ENCODE results near the gene KCNH4. TPM values are rescaled to one million over a fixed set of nuclear protein-coding genes. Genes with fewer than 3 reads are reported as not detected.
A peak's percentile ranks its signal among the peaks of the same experiment; 100 is the strongest.
"Not testable (repeated sequence)": the region's sequence is repeated elsewhere in the genome, so short reads cannot be mapped to it uniquely, and the experiment has no call there.

KCNH4 gene
- polyA plus RNA-seq, 4 donors, result 0.09 TPM; not detected in 3

DNA sequence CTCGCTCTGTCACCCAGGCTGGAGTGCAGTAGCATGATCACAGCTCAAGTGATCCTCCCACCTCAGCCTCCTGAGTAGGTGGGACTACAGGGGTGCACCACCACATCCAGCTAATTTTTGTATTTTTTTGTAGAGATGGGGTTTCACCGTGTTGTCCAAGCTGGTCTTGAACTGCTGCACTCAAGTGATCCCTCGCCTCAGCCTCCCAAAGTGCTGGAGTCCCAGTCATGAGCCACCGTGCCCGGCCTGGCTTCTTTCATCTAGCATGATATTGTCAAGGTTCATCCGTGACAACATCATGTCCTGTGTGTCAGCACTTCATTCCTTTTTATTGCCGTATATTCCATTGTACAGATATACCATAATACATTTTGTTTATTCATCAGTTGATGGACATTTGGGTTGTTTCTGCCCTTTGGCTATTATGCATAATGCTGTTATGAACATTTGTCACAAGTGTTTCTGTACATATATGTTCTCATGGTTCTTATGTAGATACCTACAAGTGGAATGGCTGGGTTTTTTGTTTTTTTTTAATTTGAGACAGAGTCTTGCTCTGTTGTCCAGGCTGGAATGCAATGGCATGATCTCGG is 16.7 kb upstream of the KCNH4 start:
- no peak for DNase-seq (ENCODE audit: low read depth in 4 of 4, low spot score in 3 of 4)

DNA sequence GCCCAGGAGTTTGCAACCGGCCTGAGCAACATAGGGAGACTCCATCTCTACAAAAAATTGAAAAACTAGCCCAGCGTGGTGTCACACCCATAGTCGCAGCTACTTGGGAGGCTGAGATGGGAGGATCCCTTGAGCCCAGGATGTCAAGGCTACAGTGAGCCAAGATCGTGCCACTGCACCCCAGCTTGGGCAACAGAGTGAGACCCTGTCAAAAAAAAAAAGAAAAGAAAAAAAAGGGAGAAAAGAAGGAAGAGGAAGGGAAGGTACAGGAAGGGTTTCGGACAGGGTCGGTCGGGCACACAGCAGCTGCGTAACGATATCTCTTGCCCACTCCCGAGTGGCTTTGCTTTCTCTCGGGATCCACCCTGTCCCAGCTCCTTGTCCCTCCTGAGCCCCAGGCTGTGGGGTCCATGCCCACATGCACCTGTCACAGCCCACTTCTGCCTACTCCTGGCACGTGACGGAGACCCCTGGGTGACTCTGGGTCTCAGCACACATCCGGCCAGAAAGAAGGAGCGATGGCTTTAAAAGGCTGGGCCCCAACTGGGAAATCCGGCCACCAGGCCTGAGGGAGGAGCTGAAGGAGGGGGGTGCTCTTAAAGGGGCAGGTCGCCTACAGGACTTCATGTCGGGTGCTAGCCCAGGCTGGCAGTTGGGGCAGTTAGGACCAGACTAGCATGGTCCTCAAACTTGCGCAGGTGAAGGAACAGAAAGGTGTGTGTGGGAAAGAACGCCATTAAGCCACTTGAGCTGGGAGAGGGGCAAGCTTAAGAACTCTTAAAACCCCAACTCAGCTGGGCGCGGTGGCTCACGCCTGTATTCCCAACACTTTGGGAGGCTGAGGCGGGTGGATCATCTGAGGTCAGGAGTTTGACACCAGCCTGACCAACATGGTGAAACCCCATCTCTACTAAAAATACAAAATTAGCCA is 13.3 kb upstream of the KCNH4 start, which contains the start of gene GHDC:
Gene GHDC (minus strand): TSS at position 526 of the 931 bp plus-strand sequence. CDS start 913 bp downstream, outside the sequence.
- DNase-seq (ENCODE audit: low read depth in 4 of 4, low spot score in 3 of 4), result peak; percentile 58 to 73 (median 68)

DNA sequence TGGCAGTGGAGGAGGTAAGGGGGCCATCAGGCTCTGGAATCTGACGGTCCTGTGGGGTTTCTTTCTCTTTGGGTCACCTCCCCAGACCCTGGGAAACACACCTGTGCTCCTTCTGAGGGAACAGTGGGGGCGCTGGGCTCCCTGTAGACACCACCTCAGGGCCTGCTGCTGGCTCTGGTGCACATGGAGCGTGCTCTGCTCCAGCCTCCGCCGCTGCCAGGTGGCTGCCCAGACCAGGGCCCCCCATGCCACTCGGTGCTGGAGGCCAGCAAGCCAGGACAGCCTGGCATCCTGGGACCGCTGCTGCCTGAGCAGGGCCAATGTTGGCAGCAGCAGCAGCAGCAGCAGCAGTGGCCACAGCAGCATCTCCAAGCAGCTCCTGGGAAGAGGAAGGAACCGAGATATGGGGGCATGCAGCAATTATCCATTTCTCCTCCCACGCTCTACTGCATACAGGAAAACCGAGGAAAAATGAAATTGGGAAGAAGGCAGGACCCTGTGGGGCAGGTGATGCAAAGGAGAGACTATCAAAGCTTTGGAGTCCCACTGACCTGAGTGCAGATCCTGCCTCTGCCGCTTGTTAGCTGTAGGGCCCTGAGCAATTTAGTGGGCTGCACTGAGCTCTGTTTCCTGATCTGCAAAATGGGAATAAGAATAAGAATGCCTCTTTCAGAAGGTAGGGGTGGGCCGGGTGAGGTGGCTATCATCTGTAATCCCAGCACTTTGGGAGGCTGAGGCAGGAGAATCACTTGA is 12.4 kb upstream of the KCNH4 start:
- no peak for DNase-seq (ENCODE audit: low read depth in 4 of 4, low spot score in 3 of 4)

DNA sequence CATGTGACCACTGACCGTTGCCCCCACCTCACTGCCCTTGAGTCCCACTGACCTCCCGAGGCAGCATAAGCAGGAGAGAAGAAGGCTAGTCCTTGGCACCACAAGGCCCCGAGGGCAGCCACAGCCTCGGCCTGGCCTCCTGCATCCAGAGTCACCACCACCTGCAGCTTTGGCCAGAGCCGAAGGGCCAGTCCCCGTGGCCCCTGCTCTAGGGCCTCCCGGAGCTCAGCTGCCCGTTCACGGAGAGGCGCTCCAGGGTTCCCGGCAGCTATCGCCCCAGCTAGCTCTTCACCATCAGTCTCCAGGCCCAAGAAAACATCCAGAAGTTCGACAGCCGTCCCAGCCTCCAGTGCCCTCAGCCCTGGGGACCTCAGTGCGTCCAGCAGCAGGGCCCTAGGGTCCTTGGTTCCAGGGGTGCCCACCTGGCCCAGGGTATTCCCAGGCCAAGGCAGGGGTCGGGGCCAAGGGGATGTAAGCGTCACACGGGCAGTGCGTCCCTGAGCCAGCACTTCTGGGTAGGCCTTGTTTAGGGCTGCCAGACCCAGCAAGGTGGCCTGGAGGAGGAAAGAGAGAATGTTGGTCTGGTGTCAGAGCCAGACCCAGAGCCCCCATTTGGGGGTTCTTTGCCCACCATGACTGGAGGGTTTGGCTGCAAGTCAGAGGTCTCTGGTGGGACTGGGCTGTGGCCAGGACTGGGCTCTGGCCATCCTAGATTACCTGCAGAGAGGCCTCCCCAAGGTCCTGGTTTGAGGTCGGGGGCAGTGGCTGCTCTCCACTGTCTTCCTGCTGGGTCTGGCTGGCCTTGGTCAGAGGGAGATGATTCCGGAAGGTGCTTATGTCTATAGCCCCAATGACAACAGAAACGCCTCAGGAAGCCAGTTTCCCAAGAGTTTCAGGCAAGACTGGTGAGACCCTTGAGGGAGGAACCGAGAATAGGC is 11.5 kb upstream of the KCNH4 start:
- DNase-seq (ENCODE audit: low read depth in 4 of 4, low spot score in 3 of 4), result no peak

DNA sequence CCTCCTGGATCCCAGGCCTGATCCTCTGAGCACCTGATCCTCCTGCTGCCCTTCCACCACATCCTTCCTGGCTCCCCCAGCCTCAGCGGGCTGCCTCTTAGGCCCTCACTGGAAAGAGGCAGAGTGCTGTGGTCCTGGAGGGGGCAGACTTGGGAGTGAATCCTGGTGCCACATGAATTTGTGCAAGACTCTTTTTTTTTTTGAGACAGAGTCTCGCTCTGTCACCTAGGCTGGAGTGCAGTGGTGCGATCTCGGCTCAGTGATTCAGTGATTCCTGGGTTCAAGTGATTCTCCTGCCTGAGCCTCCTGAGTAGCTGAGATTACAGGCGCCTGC is 10.3 kb upstream of the KCNH4 start:
- DNase-seq (ENCODE audit: low read depth in 4 of 4, low spot score in 3 of 4), result no peak

DNA sequence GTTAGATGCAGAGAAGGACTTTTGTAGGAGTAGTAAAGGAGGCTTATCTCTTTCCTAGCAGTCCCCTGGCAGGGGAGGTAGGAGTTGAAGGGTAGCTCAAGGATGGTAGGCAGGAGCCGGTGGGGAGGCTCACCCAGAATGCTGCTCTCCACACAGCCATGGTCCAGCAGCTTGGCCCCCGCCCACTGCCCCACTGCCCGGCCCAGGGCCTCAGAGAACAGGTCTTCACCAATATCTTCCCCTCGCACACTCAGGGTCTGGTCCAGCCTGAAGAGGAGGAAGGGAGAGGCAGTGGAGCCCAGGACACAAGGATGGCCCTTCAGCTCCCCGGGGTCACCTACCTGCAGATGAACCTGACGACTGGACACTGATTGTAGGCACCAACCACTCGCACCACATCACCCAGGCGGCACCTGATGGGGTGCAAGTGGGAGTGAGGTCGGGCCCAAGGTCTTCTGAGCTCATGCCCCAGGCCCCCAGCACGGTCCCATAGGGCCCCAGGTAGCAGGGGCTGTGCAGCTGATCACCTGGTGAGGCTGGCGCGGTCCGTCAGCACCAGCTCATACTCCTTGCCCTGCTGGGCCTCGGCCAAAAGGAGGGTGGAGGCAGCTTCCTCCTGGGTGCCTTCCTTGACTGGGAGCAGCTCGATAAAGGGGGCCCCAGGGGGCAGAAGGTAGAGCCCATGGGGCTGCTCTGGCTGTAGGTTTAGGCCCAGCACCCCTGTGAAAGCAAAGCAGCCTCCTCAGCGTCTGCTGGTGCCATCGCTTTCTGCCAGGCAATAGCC is 9.7 kb upstream of the KCNH4 start:
- no peak for DNase-seq (ENCODE audit: low read depth in 4 of 4, low spot score in 3 of 4)

DNA sequence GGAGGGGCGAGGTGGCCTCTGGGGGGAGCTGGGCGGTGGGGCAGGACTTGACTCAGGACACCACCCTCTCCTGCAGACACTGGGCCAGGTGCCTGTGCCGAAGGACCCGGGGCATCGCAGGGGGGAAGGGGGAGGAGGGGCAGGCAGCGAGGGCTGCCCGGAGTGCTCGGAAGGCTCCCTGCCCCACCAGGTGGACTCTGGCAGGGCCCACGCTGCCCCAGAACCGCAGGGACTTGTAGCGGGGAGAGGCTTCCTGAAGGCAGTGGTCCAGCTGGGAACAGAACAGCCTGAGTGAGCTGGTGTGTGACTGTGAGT is 8.7 kb upstream of the KCNH4 start:
- DNase-seq (ENCODE audit: low read depth in 4 of 4, low spot score in 3 of 4), result no peak

DNA sequence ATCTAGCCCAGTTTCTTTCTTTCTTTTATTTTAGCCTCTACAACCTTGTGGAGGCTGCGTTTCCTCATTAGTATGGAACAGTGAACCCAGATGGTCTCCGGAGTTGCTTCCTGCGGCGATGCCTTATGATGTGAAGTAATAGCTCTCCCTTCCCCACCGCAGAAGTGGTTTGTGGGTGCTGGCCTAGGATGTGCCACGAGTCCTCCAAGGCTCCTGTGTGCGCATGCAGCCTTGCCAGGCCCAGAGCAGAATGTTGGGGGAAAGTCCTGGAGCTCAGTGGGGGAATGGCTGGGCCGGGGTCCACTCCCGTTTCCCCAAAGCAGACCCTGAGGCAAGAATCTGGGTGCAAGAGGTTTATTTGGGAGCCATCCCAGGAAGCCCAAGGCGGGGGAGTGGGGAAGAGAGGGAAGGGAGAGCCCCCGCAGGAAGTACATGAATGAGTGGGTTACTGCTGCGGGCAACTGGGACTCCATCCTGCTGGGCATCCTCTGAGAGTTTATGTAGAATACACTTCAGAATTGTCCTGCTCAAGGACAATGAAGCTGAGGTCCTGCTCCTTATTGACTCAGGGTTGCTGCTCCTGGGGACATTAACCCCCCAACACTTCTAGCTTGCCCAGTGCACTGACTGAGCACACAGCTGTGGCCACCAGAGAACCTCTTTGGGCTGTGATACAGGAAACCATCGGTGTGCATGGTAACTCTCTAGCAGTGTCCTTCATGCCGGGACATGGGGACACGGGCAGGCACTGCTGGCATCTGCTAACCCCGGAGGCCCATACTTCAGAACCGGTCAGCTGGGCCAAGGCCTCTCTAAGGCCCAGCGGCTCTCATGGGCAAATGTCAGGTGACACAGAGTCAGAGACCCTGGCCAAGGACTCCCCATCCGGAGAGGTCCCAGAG is 8.1 kb upstream of the KCNH4 start:
- no peak for DNase-seq (ENCODE audit: low read depth in 4 of 4, low spot score in 3 of 4)

DNA sequence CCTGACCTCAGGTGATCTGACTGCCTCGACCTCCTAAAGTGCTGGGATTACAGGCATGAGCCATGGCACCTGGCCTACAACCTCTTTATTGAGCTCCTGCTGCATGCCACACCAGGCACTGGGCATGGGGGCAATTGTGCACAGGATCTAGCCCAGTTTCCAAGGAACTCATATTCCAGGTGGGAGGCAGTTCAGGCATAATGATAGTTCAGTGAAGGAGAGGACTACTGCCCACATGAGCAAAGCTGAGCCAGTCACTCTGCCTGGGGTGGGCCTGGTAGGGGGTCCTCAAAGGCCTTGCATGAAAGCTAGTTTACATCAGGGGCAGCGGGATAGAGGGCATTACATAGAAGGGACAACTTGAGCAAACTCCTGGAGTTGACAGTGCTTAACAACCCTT is 6.9 kb upstream of the KCNH4 start:
- DNase-seq (ENCODE audit: low read depth in 4 of 4, low spot score in 3 of 4), result no peak

DNA sequence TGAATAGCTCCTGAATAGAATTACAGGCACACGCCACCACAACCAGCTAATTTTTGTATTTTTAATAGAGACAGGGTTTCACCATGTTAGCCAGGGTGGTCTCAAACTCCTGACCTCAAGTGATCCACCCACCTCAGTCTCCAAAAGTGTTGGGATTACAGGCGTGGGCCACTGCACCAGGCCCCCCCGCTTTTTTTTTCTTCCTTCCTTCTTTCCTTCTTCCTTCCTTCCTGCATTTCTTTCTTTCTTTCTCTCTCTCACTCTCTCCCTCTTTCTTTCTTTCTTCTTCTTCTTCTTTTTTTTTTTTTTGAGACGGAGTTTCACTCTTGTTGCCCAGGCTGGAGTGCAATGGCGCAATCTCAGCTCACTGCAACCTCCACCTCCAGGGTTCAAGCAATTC is 5.2 kb upstream of the KCNH4 start:
- DNase-seq (ENCODE audit: low read depth in 4 of 4, low spot score in 3 of 4), result not testable (repeated sequence)

DNA sequence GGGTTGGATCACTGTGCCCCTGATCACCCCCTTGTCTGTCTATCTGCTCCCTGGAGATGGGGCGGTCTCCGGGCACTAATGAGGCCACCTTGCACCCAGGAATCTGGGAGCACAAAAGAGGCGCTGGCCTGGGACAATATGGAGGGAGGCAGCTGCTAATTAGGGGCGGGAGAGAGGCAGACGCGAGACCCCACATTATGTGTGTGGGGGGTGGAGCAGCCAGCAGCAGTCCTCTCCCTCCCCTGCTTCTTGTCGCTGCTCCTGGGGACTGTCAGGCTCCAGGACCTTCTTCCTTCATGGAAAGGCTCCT is 4.6 kb upstream of the KCNH4 start:
- no peak for DNase-seq (ENCODE audit: low read depth in 4 of 4, low spot score in 3 of 4)

DNA sequence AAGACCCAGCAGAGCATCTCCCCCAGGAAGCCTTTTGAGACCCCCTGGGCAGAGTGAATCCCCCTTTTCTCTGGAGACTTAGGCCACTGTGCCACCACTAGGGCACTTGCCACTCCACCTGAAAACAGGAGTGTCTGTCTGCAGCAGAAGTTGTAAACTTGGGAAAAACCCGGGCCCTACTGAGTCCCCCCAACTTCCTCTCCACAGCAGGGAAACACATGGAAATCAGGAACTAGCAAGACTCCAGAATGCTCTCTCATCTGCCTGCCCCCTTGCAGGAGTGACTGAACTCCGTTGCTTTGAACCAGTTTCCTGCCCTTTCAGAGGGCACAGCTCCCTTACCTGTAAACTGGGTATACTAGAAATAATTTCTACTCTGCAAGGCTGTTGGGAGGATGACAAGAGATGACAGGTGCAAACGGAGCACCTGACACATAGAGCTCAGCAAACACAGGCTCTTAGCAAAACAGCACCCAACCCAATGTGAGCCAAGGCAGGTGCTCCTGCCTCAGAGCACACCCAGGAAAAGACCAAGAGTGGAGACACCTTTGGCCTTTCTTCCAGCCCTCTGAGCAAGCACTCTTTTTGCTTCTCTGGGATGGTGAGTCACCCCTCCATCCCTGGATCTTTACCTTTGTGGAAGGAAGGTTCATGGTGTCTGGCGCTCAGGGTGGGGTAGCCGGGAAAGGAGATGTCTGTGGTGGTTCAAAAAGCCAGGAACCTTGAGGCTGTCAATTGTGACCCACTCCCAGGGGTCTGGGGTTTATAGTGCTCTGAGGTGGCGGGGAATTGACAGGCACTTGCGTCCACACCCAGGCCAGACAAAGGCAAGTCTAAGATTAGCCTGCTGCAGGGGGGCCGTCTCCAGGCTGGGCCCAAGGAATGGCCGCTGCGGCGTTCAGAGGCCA is 4.0 kb upstream of the KCNH4 start, which contains the start of gene HCRT:
Gene HCRT (minus strand): TSS at position 740 of the 908 bp plus-strand sequence. CDS start 87 bp downstream, at position 653.
- DNase-seq (ENCODE audit: low read depth in 4 of 4, low spot score in 3 of 4), result no peak

DNA sequence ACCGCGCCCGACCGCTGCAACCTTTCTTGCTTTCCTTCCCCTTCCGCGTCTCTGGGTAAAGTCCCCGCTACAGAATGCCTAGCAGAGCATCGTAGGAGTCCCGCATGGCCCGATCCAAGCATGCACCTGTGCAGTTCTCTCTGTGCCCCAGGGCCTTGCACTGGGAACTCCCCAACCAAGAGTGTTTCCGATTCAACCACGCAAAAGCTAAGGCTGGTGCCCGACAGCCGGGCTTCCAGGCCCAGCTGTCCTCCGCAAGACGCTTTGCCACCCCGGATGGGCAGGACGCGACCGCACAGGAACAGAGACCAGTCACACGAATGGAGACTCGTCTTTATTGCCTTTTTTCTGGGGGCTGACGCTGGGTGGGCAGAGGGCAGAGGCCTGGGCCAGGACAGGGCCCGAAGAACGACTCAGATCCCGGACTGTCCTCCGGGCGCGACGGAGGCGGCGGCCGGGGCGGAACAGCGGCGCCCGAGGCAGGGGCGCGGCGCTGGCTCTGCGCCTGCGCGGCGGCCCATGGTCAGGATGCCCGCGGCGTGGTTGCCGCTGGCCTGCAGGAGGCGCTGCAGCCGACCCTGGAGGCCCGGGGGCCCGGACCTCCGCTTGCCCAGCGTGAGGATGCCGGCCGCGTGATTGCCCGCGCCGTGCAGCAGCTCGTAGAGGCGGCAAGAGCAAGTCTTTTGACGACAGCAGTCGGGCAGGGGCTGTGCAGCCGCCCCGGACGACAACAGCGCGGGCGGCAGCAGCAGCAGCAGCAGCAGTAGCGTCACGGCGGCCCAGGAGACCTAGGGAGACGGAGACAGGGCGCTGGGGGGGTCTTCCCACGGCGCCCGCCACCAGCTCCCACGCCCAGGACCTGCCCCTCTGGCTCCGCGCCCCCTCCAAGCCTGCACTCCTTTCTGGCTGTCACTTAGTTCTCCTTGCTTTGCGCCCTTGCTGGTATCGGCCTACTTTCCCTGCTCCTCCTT is 3.1 kb upstream of the KCNH4 start:
- DNase-seq (ENCODE audit: low read depth in 4 of 4, low spot score in 3 of 4), result peak; percentile 43 to 65 (median 62)

DNA sequence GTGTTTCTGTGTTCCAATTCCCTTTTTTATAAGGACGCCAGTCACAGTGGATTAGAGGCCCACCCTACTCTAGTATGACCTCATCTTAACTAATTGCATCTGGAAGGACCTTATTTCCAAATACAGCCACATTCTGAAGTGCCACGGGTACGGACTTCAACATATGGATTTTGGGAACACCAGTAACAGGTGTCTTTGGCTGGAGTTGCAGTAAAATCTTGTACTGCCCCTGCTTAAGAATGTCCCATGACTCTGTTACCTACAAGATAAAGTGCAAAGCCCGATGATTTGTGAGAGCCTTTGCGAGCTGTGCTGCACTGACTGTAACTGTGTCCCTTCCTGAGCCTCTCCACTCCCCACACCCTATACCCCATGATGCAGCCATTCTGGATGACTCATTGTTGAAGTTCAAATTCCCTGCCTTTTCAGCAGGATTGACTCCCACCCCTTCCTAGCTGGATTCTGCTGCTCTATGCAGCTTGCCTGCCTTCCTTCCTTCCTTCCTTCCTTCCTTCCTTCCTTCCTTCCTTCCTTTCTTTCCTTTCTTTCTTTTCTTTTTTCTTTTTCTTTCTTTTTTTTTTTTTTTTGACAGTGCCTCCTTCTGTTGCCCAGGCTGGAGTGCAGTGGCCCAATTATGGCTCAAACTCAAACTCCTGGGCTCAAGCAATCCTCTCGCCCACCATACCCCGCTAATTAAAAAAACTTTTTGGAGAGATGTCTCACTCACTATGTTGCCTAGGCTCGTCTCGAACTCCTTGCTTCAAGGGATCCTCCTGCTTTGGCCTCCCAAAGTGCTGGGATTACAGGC is 2.2 kb upstream of the KCNH4 start:
- no peak for DNase-seq (ENCODE audit: low read depth in 4 of 4, low spot score in 3 of 4)

DNA sequence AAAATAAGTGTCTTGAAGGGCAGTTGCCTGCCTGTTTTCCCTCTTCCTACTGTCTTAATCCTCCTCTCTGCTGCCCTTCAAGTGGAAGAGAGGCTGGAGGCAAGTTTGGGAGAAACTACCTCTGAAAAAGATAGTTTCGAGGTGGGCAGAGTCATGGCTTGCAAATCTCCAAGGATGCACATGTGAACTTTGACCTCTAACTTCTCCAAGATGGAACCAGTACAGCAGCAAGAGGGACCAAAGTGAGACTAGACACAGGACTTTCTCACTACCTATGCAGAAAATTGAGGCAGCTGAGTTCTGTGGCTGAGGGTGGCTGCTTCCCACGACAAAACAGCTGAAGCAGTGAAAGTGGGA is 887 bp upstream of the KCNH4 start:
- no peak for DNase-seq (ENCODE audit: low read depth in 4 of 4, low spot score in 3 of 4)

DNA sequence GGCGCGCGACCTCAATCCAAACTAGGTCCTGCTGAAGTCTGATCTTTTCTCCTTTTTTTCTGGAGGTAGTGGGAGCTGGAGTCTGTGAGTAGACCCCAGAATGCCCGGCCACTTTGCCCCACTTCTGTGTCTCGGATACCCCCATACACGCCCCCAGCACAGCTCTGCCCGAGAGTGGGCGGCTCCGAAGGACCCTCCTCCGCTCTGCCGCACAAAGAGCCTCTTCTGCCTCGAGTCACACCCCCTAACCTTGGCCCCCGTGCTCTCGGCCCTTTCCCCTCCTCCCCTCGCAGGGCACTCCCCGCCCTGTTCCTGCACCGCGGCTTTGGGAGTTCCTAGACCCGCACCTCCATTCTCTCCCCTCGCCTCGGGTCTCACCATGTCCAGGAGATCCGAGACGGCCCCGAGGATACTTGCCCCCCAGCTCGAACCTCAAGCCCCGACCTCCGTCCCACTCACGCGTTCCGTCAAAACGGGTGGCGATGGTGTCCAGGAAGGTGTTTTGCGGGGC is 476 bp downstream of the KCNH4 start:
- DNase-seq (ENCODE audit: low read depth in 4 of 4, low spot score in 3 of 4), result no peak
